NB4 (cell line): ENCODE results near the gene ADAMTS3.

Experiments
- DNase-seq: peaks from one replicate; pipeline ENCODE4 v3.0.0; 2010; ENCODE audit warnings: low read depth
- H3K4me3 ChIP-seq: one replicate; pipeline ENCODE4 v1.5.1; 2011; ENCODE audit warnings: mild to moderate bottlenecking, low read depth, low read length, moderate library complexity
- MAX ChIP-seq: IDR thresholded peaks from 2 replicates; pipeline ENCODE4 v1.6.1; 2011; ENCODE audit warnings: low read depth, low read length
- MYC ChIP-seq: IDR thresholded peaks from 2 replicates; pipeline ENCODE4 v1.6.1; 2011; ENCODE audit warnings: low read depth, low read length
- POLR2A ChIP-seq: IDR thresholded peaks from 2 replicates; pipeline ENCODE4 v1.6.1; 2011; ENCODE audit warnings: mild to moderate bottlenecking; ENCODE audit not compliant: insufficient read length; ENCODE audit errors: extremely low read depth
- TF ChIP-seq, protein P1 (sequence below): IDR thresholded peaks from one replicate; pipeline ENCODE4 v1.5.1; 2012; ENCODE audit warnings: low read depth, low read length

The ADAMTS3 gene

GRCh38 chr4:72442715-72443114, 126.3 kb downstream of the ADAMTS3 start:
- TF ChIP-seq, protein P1, sequence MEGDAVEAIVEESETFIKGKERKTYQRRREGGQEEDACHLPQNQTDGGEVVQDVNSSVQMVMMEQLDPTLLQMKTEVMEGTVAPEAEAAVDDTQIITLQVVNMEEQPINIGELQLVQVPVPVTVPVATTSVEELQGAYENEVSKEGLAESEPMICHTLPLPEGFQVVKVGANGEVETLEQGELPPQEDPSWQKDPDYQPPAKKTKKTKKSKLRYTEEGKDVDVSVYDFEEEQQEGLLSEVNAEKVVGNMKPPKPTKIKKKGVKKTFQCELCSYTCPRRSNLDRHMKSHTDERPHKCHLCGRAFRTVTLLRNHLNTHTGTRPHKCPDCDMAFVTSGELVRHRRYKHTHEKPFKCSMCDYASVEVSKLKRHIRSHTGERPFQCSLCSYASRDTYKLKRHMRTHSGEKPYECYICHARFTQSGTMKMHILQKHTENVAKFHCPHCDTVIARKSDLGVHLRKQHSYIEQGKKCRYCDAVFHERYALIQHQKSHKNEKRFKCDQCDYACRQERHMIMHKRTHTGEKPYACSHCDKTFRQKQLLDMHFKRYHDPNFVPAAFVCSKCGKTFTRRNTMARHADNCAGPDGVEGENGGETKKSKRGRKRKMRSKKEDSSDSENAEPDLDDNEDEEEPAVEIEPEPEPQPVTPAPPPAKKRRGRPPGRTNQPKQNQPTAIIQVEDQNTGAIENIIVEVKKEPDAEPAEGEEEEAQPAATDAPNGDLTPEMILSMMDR = no peak
- TF ChIP-seq MAX (no peak), POLR2A (no peak), MYC (no peak)
- no peak overlapping the region for H3K4me3 ChIP-seq
- no peak for DNase-seq

DNA sequence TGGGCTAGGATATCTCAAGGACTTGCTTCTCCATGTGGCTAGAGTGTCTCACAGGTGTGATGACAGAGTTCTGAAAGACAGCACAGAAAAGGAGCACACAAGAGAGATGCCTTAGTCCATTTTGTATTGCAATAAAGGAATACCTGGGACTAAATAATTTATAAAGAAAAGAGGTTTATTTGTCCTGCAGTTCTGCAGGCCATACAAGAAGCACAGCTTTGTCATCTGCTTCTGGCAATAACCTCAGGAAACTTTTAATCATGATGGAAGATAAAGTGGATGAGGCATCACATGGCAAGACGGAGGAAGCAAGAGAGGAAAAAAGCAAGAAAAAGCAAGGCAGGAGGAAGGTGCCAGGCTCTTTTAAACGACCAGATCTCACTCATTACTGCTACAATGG, 126.9 kb downstream of the ADAMTS3 start:
- H3K4me3 ChIP-seq = no peak overlapping the region
- DNase-seq = no peak
- TF ChIP-seq MAX (no peak), MYC (no peak), POLR2A (no peak)
- TF ChIP-seq, protein P1 = no peak

GRCh38 chr4:72440386-72440785, 128.6 kb downstream of the ADAMTS3 start:
- no peak overlapping the region for H3K4me3 ChIP-seq

DNA sequence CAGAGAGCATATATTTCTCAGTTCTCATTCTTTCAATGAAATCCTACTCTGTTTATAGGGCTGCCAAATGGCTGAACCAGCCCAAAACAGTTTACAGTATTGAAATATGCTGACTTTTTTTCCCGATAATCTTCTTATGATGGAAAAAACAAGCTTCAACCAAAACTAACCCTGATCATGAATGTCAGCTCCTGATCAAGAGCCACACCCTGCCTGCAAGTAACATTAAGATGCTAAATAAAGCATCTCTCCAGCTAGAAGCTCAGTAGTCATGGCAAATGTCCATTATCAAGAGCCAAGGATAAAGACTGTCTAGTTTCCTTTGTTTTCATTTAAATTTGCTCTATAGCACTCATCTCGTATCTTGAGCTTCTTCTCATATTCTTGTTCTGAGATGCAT, 136.0 kb downstream of the ADAMTS3 start:
- no peak overlapping the region for H3K4me3 ChIP-seq
- TF ChIP-seq, protein P1 = no peak
- no peak for TF ChIP-seq MAX
- no peak for TF ChIP-seq POLR2A
- TF ChIP-seq MYC = no peak
- no peak for DNase-seq

More at GRCh38 chr4:72440386-72440785, 128.6 kb downstream of the ADAMTS3 start:
- no peak for TF ChIP-seq MAX
- no peak for DNase-seq

DNA sequence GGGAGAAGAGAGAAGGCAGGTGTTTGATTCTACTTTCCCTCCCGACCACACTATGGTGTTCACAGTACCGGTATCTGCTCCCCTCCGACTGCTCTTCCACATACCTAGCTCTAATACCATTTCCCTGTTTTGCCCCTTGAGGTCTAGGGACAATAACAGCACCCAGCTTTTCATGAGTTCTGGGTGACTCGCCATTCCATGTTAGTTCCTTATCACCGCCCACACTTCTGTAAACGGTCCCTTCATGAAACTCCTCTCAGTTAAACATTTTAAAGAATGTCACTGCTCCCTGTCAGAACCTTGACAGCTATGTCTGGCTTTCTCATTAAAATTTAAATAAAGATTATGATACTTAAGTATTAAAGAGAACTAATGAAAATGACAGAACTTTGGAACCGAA, 136.7 kb downstream of the ADAMTS3 start:
- TF ChIP-seq POLR2A = no peak
- TF ChIP-seq MYC = no peak
- TF ChIP-seq MAX = no peak
- TF ChIP-seq, protein P1 = no peak
- DNase-seq = no peak
- H3K4me3 ChIP-seq = no peak overlapping the region

GRCh38 chr4:72430988-72431387, 138.0 kb downstream of the ADAMTS3 start:
- no peak for DNase-seq
- no peak for TF ChIP-seq POLR2A
- TF ChIP-seq MYC = no peak
- TF ChIP-seq MAX = no peak
- TF ChIP-seq, protein P1 = no peak
- no peak overlapping the region for H3K4me3 ChIP-seq
